ENCODE results near the gene GLS. TPM values are rescaled to one million over a fixed set of nuclear protein-coding genes. Genes with fewer than 3 reads are reported as not detected.

GLS gene
- total and polyA plus RNA-seq, 2 donors (not counting 3 experiments of a cell fraction or from before 2014, with no cell fraction given): 49.0 to 183 TPM

- no peak overlapping the region for H3K27ac ChIP-seq (ENCODE audit: insufficient read depth, low read depth, low read length)
- BruUV-seq (replicated peaks): no TSS peak
- TF ChIP-seq FOS (IDR thresholded peaks at IDR 0.05; ENCODE audit: borderline replicate concordance, insufficient read depth, low read length): no peak
- no peak for TF ChIP-seq GATA2 (IDR thresholded peaks at IDR 0.05; ENCODE audit: insufficient read depth, insufficient read length, low read depth, low read length)
- TF ChIP-seq EZH2 (IDR thresholded peaks at IDR 0.05; ENCODE audit: borderline replicate concordance, low read depth, low read length, severe bottlenecking): no peak
- no peak for TF ChIP-seq POLR2A (IDR thresholded peaks at IDR 0.05; ENCODE audit: low read depth, low read length)
- TF ChIP-seq MYC (IDR thresholded peaks at IDR 0.05; ENCODE audit: low read depth, low read length): no peak
- no peak for TF ChIP-seq POLR2AphosphoS5 (IDR thresholded peaks at IDR 0.05; ENCODE audit: insufficient read depth, low read depth, low read length)
- TF ChIP-seq MAX (IDR thresholded peaks at IDR 0.05; ENCODE audit: insufficient read depth, insufficient read length): no peak
- TF ChIP-seq CTCF (IDR thresholded peaks at IDR 0.05; ENCODE audit: extremely low read depth in 1 of 2, insufficient read depth in 1 of 2, low read depth in 1 of 2, low read length in 2 of 2): no peak
- TF ChIP-seq JUN (IDR thresholded peaks at IDR 0.05; ENCODE audit: borderline replicate concordance, insufficient read depth, insufficient read length, low read depth): no peak
- ChIA-PET POLR2A (no interaction called here), CTCF (interaction anchor here (1.3 kb wide), 1 partner anchor 12 kb away, joined by 8 read pairs; no protein-coding TSS in a partner anchor)
- H3K4me1 ChIP-seq (ENCODE audit: control insufficient read depth, extremely low read depth, insufficient read depth, low read length): no peaks in the 10 kb centered on the region
- no peaks in the 10 kb centered on the region for H3K27me3 ChIP-seq (ENCODE audit: control insufficient read depth in 2 of 2, insufficient read depth in 2 of 2, low read length in 2 of 2)
- H3K9me1 ChIP-seq (replicated peaks; ENCODE audit: control insufficient read depth, extremely low read depth, insufficient read depth, low read length): no peaks in the 10 kb centered on the region
- no peak for FAIRE-seq
- no peak overlapping the region for H2AFZ ChIP-seq (ENCODE audit: low read depth, low read length)
- peaks cover 7 to 22% of the 10 kb centered on the region in 2 experiments for H3K36me3 ChIP-seq (ENCODE audit: control insufficient read depth in 2 of 2, extremely low read depth in 1 of 2, insufficient read depth in 2 of 2, low read length in 2 of 2)
- no peak overlapping the region for H3K4me2 ChIP-seq (ENCODE audit: insufficient read depth, low read length)
- H3K4me3 ChIP-seq (replicated peaks in 1 of 3; ENCODE audit: insufficient read depth in 1 of 3, low read depth in 1 of 3, low read length in 3 of 3): no peak overlapping the region
- no peaks in the 10 kb centered on the region for H3K9me3 ChIP-seq (replicated peaks; ENCODE audit: control insufficient read depth, insufficient read depth, low read length)
- intact Hi-C loops (cut with micrococcal nuclease): no loop called here
- dilution Hi-C loops (cut with MboI; ENCODE audit: extremely low pct_ligation_motif_present, low sequenced_read_pairs): no loop called here
- H4K20me1 ChIP-seq (replicated peaks; ENCODE audit: control insufficient read depth, extremely low read depth, insufficient read depth, low read length): no peaks in the 10 kb centered on the region
- peaks cover 2% of the 10 kb centered on the region for H3K79me2 ChIP-seq (ENCODE audit: control insufficient read depth, insufficient read depth, low read length)
- no peak overlapping the region for H3K9ac ChIP-seq (replicated peaks; ENCODE audit: extremely low read depth, insufficient read depth, low read length)
- DNase-seq (ENCODE audit: low read depth, low spot score): no peak
These were observed 54.4 kb downstream of the GLS start for GRCh38 chr2:190935054-190935453.

All from endothelial cell of umbilical vein (primary cell).